NCI-H1417 (cell line): Measurements from ENCODE around the gene PITPNM2.

Experiments
- DNase-seq, 3 experiments: peaks; one replicate each; lab custom pipeline; 2025; lab: John Stamatoyannopoulos, UW

Gene PITPNM2

DNA sequence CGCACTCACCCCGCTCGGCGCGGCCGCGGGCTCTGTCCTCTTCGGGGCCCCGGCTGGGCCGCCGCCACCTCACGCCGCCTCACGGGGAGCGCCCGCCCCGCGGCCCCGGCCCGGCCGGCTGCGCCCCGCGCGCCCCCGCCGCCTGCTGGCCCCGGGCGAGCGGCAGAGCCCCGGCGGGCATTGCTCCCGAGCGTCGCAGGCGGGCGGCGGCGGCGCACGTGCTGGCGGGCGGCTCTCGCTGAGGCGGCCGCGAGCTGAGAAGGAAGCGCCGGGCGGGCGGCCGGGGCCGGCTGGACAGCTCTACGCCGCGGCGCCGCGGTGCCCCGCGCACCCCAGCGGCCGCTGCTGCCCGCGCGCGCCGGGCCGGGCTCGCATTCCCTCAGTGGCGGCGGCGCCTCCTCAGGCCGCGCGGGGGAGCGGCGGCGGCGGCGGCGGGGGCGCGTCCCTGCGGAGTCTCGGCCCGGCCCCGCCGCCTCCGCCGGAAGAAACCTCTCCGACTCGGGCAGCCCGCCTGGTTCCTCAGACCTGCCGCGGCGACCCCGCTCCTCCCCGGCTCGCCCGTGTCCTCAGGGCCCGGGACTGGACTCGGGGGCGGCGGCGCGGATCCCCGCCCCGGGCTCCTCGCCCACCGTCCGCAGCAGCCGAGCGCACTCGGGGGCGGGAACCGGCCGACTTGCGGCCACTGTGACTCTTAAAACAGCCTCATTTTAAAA is at the start of gene PITPNM2:
Gene PITPNM2 (minus strand): TSS at position 347 of the 713 bp plus-strand sequence. CDS start 116,500 bp downstream, outside the sequence.
- peak; percentile 51 to 74 (median 69) for DNase-seq

GRCh38 chr12:123200414-123200813 is 49.5 kb upstream of the PITPNM2 start:
- no peak for DNase-seq

GRCh38 chr12:123199936-123200335 is 49.0 kb upstream of the PITPNM2 start:
- DNase-seq: peak in 1 of 3 experiments; percentile 29

DNA sequence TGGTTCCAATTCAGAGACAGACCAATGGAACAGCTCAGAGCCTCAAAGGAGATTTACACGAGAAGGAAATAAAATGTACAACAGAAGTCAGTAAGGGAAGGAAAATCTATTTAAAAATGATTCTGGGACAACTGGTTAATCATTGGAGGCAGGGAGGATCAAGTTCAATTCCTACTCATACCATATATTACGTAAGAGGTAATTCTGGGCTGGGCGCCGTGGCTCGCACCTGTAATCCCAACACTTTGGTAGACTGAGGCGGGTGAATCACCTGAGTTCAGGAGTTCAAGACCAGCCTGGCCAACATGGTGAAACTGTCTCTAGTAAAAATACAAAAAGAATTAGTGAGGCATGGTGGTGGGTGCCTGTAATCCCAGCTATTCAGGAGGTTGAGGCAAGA is 36.7 kb upstream of the PITPNM2 start:
- DNase-seq: no peak

DNA sequence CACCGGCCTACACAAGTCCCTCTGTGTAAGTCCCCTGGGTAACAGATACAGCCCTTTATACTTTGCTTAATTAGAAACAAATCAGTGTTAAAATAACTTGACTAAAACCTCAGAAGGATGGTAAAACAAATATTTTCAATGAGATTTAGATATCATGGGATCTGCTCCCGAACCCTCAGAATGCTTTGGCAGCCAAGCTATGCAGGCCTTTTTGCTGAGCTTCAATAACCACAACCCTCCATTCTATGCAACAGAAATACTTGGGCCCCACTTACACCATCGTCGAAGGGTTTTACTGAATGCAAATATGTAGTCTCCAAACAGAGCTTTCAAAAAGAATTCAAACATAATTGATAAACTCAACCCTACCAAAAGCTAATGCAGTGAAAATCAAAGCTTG is 29.3 kb upstream of the PITPNM2 start:
- DNase-seq: no peak

- peak in 1 of 3 experiments; percentile 25 for DNase-seq
Observed at GRCh38 chr12:123171967-123172366, 21.1 kb upstream of the PITPNM2 start.

- no peak for DNase-seq
Observed at GRCh38 chr12:123167329-123167728, 16.4 kb upstream of the PITPNM2 start.

DNA sequence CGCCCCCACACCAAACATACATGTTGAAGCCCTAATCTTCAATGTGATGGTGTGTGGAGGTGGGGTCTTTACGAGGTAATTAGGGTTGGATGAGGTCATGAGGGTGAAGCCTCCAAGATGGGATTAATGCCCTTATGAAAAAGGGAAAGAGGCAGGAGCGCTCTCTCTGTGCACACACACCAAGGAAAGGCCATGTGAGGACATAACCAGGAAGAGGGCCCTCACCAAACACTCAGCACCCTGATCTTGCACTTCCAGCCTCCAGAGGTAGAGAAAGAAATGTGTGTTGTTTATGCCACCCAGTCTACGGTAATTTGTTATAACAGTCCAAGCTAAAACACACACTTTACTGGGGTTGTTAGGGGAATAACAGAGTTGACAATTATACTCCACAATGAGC is 14.6 kb upstream of the PITPNM2 start:
- DNase-seq: peak in 1 of 3 experiments; percentile 16

- DNase-seq: no peak
Observed at GRCh38 chr12:123164710-123165261, 13.9 kb upstream of the PITPNM2 start.

DNA sequence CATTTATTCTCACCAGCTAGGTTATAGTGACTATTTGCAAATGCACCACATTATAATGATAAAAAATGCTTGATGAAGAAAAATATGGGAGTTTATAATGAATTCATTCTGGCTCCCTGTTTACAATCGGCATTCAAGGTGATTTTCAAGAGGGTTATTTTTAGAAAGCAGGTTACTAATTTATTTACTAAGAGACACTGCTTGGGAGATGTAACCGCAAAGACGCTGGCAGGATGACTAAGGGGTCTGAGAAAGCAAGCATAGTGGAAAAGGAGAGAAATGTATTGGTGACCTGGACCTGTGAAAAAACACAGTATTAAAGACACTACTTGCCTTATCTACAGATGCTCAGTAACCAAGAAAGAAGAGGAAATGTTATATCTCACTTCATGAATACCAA is 13.3 kb upstream of the PITPNM2 start:
- peak in 2 of 3 experiments; percentile 43 to 67 for DNase-seq

DNA sequence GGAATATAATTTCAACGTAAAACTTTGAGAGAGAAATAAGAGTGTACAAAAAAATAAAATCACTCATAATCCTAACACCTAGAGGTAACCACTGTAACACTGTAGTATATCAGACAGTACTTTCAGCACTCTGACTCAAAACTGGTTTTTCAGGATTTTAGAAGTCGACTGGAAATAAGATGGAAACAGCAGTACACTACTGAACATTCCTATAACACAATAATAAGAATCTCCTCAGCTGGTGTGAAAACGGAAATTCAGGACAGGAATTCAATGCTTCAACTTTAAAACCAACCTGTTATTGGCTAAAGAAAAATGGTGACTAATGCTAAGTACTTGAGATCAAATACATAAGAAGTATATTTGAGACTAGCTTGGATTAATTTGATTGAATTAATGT is 12.3 kb upstream of the PITPNM2 start:
- DNase-seq: peak in 1 of 3 experiments; percentile 28

- DNase-seq: no peak
Observed at GRCh38 chr12:123160801-123161487, 10.1 kb upstream of the PITPNM2 start.

DNA sequence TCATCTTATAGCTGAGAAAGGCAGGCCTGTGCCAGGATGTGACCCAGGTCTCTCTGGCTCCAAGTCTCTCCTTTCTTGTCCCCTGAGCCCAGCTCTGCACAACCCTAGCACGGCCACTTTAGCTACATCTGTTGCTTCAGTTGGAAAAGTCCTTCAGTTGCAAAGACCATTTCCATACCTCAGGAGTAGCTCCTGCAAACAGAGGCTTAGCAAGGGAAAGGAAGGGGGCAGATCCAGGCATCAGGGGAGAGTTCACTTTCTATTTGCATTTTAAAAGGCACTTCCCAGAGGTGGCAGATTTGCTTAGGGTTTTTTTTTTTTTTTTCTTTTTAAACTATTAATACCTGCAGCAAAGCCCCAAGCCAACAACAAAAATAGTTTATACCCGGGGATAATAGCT is 3.0 kb upstream of the PITPNM2 start:
- DNase-seq: peak in 1 of 3 experiments; percentile 29

GRCh38 chr12:123152833-123153232 is 1.9 kb upstream of the PITPNM2 start:
- DNase-seq: no peak

DNA sequence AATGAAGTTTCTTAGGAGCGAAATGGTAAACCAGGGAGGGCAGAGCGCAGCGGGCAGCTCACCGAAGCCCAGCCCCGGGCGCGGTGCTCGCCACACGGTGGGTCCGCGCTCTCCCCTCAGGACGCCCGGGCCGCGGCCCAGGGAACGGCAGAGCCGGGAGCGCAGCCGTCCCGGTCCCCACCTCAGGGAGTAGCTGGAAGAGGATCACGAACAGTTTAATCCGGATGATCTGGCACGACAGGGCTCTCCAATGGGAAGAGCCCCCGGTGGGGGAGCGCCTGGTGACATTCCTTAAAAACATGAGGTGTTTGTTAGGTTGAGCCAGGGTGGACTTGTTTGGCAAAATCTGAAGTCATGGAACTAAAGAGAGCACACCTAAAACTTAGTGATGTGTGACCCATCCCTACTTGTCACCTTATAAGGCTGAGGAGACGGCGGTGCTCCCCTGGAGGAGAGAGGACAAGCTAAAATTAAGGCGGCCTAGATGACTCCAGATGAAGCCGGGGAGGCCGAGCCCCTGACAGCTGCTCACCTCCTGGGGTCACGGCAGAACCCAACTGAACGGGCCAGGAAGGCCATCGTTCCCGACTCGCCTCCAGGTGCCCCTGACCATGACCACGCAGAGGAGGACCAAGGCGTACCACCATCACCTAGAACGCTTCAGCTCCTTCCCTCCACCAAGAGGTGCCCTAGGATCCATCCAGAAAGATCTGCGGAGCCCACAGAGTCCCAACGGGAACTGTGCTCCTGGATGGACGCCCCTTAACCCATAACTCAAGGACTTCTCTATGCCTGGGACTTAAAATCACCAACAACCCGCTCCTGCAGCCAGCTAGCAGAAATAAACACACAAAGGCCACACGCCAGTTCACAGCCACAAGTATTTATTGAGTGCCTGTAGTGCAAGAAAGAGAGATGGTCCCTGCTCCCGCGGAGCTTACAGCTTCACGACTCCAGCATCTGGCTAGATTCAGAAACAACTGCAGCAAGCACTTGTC is 866 bp upstream of the PITPNM2 start:
- DNase-seq: peak in 2 of 3 experiments; percentile 24 to 38

- peak; percentile 37 to 73 (median 60) for DNase-seq
Observed at GRCh38 chr12:123150275-123150743, 581 bp downstream of the PITPNM2 start.

GRCh38 chr12:123149501-123150274 is 1.2 kb downstream of the PITPNM2 start:
- DNase-seq: peak in 1 of 3 experiments; percentile 38

DNA sequence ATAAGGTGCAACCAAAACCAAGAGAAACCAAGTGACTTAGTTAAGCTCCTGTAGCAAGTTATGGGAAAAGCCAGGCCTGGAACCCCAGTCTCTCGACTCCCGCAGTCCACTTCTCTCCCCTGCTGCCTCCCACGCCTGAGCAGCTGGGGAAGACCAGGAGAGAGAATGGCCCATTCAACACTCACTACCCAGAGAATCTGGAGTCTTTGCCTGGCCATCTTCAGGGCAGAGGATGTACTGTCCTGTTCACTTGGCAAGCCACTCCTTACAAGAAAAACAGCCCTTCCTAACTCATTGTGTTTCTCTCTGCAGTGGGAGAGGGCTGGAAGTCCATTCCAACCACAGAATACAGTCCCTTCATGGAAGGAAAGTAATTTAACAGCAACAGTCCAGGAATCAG is 1.8 kb downstream of the PITPNM2 start:
- no peak for DNase-seq

DNA sequence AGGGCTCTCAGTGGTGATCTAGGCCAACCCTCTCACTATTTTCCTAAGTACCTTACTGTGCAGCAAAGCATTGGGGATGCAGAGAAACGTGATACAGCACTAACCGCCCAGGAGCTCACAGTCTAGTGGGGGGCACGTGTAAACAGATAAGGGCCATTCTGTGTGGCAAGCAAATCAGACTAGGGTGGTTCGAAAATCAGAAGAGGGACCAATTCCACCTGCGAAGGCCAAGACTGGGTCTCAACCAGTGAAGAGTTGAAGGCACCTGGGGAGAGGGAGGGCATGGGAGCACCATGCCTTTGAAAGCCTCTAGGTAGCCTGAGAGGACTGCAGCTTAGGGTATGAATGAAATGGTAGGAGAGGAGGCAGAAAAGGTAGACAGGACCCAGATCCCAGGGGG is 2.2 kb downstream of the PITPNM2 start:
- peak in 1 of 3 experiments; percentile 38 for DNase-seq

DNA sequence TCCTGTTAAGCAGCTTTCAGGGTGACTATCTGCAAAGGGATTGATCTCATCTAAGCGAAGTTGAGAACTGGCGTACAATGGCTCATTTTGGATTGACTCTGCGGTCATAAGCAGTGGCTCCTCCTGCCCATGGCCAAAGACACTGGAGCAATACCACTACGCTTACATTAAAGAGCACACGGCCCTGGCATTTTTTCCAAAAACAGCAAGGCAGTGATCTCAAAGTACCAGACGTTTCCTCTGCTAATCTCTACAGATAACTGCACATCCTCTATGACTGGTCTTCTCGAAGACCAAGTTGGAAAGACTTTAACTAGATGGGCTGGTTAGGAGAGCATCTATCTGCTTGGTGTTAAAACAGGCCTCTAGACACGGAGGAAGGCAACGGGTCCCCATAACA is 2.7 kb downstream of the PITPNM2 start:
- no peak for DNase-seq

- no peak for DNase-seq
Observed at GRCh38 chr12:123145211-123145610, 5.7 kb downstream of the PITPNM2 start.
